ENCODE data around the gene MXRA7. TPM values are rescaled to one million over a fixed set of nuclear protein-coding genes. Genes with fewer than 3 reads are reported as not detected.

Gene MXRA7
- total RNA-seq, 4 donors from 2014 or later: 124 to 230 (median 197) TPM

DNA sequence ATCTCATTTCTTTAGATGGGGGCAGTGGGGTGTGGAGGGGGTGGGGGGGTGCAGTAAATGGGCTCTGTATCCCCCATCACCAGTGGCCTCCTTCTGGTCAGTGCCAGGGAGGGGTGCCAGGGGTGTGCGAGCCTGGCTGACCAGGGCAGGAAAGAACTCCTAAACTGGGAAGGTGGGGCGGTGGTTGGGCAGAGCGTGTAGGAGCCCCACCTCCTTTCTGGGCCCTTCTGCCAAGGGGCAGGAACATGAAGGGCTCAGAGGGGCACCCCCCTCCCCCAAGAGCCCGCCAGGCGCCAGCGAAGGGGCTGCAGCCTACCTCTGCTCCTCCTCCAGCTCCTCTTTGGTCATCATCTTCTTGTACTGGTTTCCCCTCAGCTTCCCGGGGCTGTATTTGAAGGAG is 26.0 kb downstream of the MXRA7 start:
- H3K4me1 ChIP-seq: peaks cover 0 to 86% (median 27%) of the 10 kb centered on the region in 4 donors
- WGBS, 2 donors: 81 to 84% methylated on average over 6 of the region's 7 CpGs
- H3K27me3 ChIP-seq: no peaks in the 10 kb centered on the region

DNA sequence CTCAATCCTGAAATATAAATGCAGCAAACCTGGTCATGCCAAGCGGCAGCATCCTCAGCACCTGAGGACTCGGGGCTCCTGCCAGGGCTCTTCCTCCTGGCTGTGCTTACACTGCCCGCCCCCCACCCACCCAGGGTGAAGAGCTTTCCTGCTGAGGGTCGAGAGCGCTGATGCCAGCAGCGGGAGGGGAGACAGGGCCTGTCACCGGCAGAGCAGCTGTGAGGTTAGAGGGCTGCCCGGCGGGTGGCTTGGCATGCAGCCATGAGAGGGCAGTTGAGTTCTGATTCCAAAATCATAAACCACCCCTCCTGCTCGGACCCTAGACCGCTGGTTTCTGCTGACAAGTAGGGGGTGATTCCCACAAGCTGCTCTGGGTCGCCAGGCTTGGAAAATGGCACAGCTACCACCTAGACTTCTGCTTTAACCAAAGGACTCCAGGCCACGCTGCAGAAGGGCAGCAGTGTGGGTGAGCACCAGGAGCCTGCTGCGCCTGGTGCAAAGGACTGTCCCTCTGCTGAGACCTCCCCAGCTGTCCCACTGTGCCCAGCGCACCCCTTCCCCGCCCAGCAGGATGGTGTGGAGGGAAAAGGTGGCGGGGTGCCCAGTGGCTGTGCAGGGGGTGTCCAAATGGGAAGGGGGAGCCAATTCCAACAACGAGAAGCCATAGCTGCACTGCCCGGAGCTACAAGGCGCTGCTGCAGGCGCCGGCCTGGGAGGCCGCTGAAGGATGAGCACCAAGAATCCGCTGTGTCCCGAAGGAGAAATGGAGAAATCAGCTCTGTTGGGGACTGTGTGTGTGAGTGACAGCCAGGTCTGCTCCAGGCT is 26.6 kb downstream of the MXRA7 start:
- H3K4me1 ChIP-seq: peaks cover 0 to 81% (median 25%) of the 10 kb centered on the region in 4 donors
- TF ChIP-seq, protein P1, sequence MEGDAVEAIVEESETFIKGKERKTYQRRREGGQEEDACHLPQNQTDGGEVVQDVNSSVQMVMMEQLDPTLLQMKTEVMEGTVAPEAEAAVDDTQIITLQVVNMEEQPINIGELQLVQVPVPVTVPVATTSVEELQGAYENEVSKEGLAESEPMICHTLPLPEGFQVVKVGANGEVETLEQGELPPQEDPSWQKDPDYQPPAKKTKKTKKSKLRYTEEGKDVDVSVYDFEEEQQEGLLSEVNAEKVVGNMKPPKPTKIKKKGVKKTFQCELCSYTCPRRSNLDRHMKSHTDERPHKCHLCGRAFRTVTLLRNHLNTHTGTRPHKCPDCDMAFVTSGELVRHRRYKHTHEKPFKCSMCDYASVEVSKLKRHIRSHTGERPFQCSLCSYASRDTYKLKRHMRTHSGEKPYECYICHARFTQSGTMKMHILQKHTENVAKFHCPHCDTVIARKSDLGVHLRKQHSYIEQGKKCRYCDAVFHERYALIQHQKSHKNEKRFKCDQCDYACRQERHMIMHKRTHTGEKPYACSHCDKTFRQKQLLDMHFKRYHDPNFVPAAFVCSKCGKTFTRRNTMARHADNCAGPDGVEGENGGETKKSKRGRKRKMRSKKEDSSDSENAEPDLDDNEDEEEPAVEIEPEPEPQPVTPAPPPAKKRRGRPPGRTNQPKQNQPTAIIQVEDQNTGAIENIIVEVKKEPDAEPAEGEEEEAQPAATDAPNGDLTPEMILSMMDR (IDR thresholded peaks at IDR 0.05): no peak
- TF ChIP-seq POLR2A (IDR thresholded peaks at IDR 0.05) (no peak), EP300 (IDR thresholded peaks at IDR 0.05) (no peak)
- H3K9me3 ChIP-seq: no peaks in the 10 kb centered on the region
- H3K4me3 ChIP-seq: no peak overlapping the region
- no peak for DNase-seq (ENCODE audit: low spot score in 2 of 2)
- no peaks in the 10 kb centered on the region for H3K27me3 ChIP-seq
- H3K27ac ChIP-seq: peak overlapping the region in 1 of 4 donors; percentile 4
- WGBS, 2 donors: 80 to 85% methylated on average over 12 to 22 of the region's 25 CpGs
- peaks cover 0 to 45% (median 0%) of the 10 kb centered on the region in 3 donors for H3K36me3 ChIP-seq

More for the DNA sequence above, 26.0 kb downstream of the MXRA7 start:
- H3K27ac ChIP-seq: peak overlapping the region in 2 of 4 donors; percentile 6 to 55
- TF ChIP-seq POLR2A (IDR thresholded peaks at IDR 0.05) (no peak), EP300 (IDR thresholded peaks at IDR 0.05) (no peak)
- TF ChIP-seq, protein P1 (IDR thresholded peaks at IDR 0.05): no peak
- no peak overlapping the region for H3K4me3 ChIP-seq
- H3K36me3 ChIP-seq: peaks cover 0 to 45% (median 0%) of the 10 kb centered on the region in 3 donors
- no peaks in the 10 kb centered on the region for H3K9me3 ChIP-seq
- no peak for DNase-seq (ENCODE audit: low spot score in 2 of 2)

DNA sequence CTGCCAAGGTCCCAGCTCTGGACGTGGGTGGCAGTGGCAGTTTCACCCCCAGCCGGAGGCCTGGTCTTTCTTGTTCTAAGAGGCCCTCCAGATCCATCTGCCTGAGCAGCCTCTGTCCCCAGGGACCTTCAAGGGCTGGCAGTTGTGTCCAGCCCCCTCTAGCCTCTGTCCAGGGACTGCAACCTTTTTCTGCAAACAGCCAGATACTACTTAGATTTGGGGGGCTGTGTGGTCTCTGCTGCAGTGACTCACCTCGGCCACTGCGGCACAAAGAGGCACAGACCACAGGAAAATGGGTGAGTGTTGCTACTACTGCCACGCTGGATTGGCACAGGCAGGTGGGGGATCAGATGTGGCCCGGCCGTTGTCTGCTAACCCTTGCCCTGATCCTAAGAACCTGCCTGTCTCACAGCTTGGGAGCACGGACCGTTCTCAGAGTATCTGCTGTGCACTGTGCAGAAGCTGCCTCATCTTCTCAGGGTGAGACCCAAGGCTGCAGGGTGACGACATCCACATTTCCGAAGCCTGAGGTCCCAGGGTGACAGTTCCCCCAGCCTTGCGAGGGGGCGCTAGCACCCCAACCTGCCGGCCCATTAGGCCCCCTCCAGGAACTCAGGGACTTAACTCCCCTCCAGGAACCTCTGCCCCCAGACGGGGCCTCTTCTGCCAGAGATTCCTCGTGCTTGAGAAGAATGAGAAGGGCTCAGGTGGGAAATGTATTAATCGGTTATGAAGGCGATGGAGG is 27.6 kb downstream of the MXRA7 start:
- Histone ChIP-seq H3K4me1 (peaks cover 0 to 71% (median 18%) of the 10 kb centered on the region in 4 donors), H3K9me3 (no peaks in the 10 kb centered on the region), H3K27ac (peak overlapping the region in 2 of 4 donors; percentile 68 to 69), H3K27me3 (no peaks in the 10 kb centered on the region), H3K4me3 (no peak overlapping the region), H3K36me3 (peaks cover 0 to 53% (median 0%) of the 10 kb centered on the region in 3 donors)
- no peak for DNase-seq (ENCODE audit: low spot score in 2 of 2)
- TF ChIP-seq POLR2A (IDR thresholded peaks at IDR 0.05) (no peak), EP300 (IDR thresholded peaks at IDR 0.05) (no peak)
- TF ChIP-seq, protein P1 (IDR thresholded peaks at IDR 0.05): no peak
- 66 to 76% methylated on average over 17 to 18 of the region's 18 CpGs for WGBS, 2 donors

DNA sequence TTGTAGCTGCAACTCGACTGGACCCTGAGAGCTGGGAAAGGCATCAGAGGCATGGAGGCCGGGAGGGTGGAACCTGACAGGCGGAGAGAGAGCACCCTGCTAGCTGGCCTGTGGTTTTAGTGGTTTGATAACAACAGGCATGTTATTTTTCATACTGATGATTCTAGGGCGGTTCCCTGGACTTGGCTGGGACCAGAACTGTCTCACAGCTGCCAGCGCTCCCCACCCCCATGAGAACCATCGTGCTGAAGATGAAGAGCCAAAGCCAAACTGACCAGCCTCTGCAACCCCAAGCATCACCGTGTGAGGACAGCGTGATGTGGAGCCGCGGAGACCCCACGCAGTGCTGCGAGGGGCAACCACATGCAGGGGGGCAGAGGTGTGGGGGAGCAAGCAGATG is 28.5 kb downstream of the MXRA7 start:
- peaks cover 0 to 62% (median 0%) of the 10 kb centered on the region in 3 donors for H3K36me3 ChIP-seq

More for the DNA sequence above, 28.5 kb downstream of the MXRA7 start:
- Histone ChIP-seq H3K9me3 (no peaks in the 10 kb centered on the region), H3K27ac (peak overlapping the region in 2 of 4 donors; percentile 68 to 69), H3K4me1 (peaks cover 0 to 63% (median 12%) of the 10 kb centered on the region in 4 donors), H3K4me3 (no peak overlapping the region), H3K27me3 (no peaks in the 10 kb centered on the region)
- 62 to 69% methylated on average over 12 of the region's 12 CpGs for WGBS, 2 donors
- TF ChIP-seq POLR2A (IDR thresholded peaks at IDR 0.05): no peak
- TF ChIP-seq EP300 (IDR thresholded peaks at IDR 0.05): peak in 1 of 2 donors; percentile 8
- TF ChIP-seq, protein P1 (IDR thresholded peaks at IDR 0.05): no peak
- DNase-seq (ENCODE audit: low spot score in 2 of 2): peak; percentile 43 to 54
